Panc1 (cell line): ENCODE data around the gene PRKCA. TPM values are rescaled to one million over a fixed set of nuclear protein-coding genes. Genes with fewer than 3 reads are reported as not detected.

ENCODE experiments used
- ATAC-seq: fragments of 200-7000 bp; cut with Tn5 transposase; 2 replicates; pipeline ENCODE4 v1.9.1; 2020; ENCODE audit warnings: mild to moderate bottlenecking, moderate library complexity
- BruUV-seq: library from RNA; stranded (reverse); fragments of 400-500 nt; replicated peaks from 2 replicates; lab custom pipeline; 2021; lab: Mats Ljungman, UMichigan
- CTCF ChIA-PET: fragments of 300-600 bp; sonication (Branson Sonifier 250); formaldehyde crosslinking; loops from one replicate; lab custom pipeline; 2022; ENCODE audit warnings: antibody characterized with exemption; lab: Charles Lee
- POLR2A ChIA-PET: fragments of 300-600 bp; sonication (Branson Sonifier 250); formaldehyde crosslinking; loops from one replicate; lab custom pipeline; 2022; ENCODE audit warnings: antibody characterized with exemption; lab: Charles Lee
- DNase-seq: peaks from one replicate; pipeline ENCODE4 v3.0.0-alpha.2; 2010; ENCODE audit warnings: low read depth, low spot score
- H3K27ac ChIP-seq: 2 replicates; pipeline ENCODE4 v1.5.1; 2011; ENCODE audit warnings: mild to moderate bottlenecking, low read length, inconsistent platforms
- H3K27me3 ChIP-seq: fragments of 200-500 bp; sonication (Bioruptor generic); 2 replicates; pipeline ENCODE4 v1.6.0; 2014; ENCODE audit warnings: low read length, inconsistent platforms; ENCODE audit not compliant: control insufficient read depth, insufficient read depth
- H3K36me3 ChIP-seq: fragments of 200-500 bp; sonication (Bioruptor generic); 2 replicates; pipeline ENCODE4 v1.5.1; 2014; ENCODE audit warnings: inconsistent platforms, mild to moderate bottlenecking, low read length, moderate library complexity; ENCODE audit not compliant: control insufficient read depth, insufficient read depth
- H3K4me1 ChIP-seq: 2 replicates; pipeline ENCODE4 v1.5.1; 2011; ENCODE audit warnings: inconsistent platforms, mild to moderate bottlenecking, low read length, moderate library complexity; ENCODE audit not compliant: control insufficient read depth, insufficient read depth
- H3K4me3 ChIP-seq, 2 experiments: 2 replicates each; pipeline ENCODE4 v1.5.1; 2011 to 2012; ENCODE audit warnings: low read depth in 2 of 2, low read length in 2 of 2, mild to moderate bottlenecking in 2 of 2, inconsistent platforms in 1 of 2, moderate library complexity in 1 of 2
- H3K9me3 ChIP-seq: fragments of 200-500 bp; sonication (Bioruptor generic); 2 replicates; pipeline ENCODE4 v1.5.1; 2014; ENCODE audit warnings: low read depth, mild to moderate bottlenecking, inconsistent platforms, low read length, moderate library complexity; ENCODE audit not compliant: control insufficient read depth, insufficient read depth
- POLR2AphosphoS5 ChIP-seq: IDR thresholded peaks from 2 replicates; pipeline ENCODE4 v1.6.1; 2012; ENCODE audit warnings: mild to moderate bottlenecking, low read depth, low read length, moderate library complexity
- SIN3A ChIP-seq: IDR thresholded peaks from 2 replicates; pipeline ENCODE4 v1.6.1; 2012; ENCODE audit warnings: low read depth, mild to moderate bottlenecking, low read length, moderate library complexity, borderline replicate concordance; ENCODE audit not compliant: insufficient read depth
- TCF7L2 ChIP-seq: IDR thresholded peaks from 2 replicates; pipeline ENCODE4 v1.6.1; 2011; ENCODE audit warnings: mild to moderate bottlenecking, low read depth, low read length, inconsistent platforms
- in situ Hi-C: cut with HindIII; loops from 2 replicates; pipeline ENCODE4 v1.10.0; 2016; ENCODE audit warnings: low sequenced_read_pairs, low pct_unique_long_range_greater_than_20kb
- intact Hi-C: fragments of 100-400 bp; cut with micrococcal nuclease; formaldehyde crosslinking; loops from one replicate; pipeline ENCODE4 v1.10.0; 2022; ENCODE audit not compliant: unreplicated experiment
- total RNA-seq: library from RNA; stranded (reverse); gene quantifications from one replicate; pipeline ENCODE4 v1.2.1, GENCODE V29; 2021; ENCODE audit not compliant: unreplicated experiment
- TF ChIP-seq, protein P1 (sequence below), 2 experiments: IDR thresholded peaks; 2 replicates each; pipeline ENCODE4 v1.6.1; 2011 to 2012; ENCODE audit warnings: low read depth in 2 of 2, control low read depth in 1 of 2, low read length in 1 of 2, mild to moderate bottlenecking in 1 of 2, moderate library complexity in 1 of 2; ENCODE audit not compliant: insufficient read depth in 1 of 2
- TF ChIP-seq, protein P2 (sequence below): fragments of 450-650 bp; IDR thresholded peaks from 2 replicates; pipeline ENCODE4 v1.5.1; 2017; ENCODE audit warnings: mild to moderate bottlenecking

The PRKCA gene
- total RNA-seq, 1 experiment from 2014 or later: 53.0 TPM

DNA sequence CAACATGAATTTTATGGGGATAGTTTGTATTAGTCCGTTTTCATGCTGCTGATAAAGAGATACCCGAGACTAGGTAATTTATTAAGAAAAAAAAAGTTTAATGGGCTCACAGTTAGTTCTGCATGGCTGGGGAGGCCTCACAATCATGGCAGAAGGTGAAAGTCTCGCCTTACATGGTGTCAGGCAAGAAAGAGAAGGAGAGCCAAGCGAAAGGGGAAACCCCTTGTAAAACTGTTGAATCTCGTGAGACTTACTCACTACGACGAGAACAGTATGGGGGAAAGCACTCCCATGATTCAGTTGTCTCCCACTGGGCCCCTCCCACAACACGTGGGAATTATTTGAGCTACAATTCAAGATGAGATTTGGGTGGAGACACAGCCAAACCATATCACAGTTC, 181.5 kb downstream of the PRKCA start:
- TF ChIP-seq POLR2AphosphoS5 (no peak), SIN3A (no peak), TCF7L2 (no peak)
- TF ChIP-seq, protein P1, sequence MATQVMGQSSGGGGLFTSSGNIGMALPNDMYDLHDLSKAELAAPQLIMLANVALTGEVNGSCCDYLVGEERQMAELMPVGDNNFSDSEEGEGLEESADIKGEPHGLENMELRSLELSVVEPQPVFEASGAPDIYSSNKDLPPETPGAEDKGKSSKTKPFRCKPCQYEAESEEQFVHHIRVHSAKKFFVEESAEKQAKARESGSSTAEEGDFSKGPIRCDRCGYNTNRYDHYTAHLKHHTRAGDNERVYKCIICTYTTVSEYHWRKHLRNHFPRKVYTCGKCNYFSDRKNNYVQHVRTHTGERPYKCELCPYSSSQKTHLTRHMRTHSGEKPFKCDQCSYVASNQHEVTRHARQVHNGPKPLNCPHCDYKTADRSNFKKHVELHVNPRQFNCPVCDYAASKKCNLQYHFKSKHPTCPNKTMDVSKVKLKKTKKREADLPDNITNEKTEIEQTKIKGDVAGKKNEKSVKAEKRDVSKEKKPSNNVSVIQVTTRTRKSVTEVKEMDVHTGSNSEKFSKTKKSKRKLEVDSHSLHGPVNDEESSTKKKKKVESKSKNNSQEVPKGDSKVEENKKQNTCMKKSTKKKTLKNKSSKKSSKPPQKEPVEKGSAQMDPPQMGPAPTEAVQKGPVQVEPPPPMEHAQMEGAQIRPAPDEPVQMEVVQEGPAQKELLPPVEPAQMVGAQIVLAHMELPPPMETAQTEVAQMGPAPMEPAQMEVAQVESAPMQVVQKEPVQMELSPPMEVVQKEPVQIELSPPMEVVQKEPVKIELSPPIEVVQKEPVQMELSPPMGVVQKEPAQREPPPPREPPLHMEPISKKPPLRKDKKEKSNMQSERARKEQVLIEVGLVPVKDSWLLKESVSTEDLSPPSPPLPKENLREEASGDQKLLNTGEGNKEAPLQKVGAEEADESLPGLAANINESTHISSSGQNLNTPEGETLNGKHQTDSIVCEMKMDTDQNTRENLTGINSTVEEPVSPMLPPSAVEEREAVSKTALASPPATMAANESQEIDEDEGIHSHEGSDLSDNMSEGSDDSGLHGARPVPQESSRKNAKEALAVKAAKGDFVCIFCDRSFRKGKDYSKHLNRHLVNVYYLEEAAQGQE (IDR thresholded peaks at IDR 0.05; ENCODE audit: insufficient read depth in 1 of 2, low read depth in 2 of 2, low read length in 1 of 2): no peak
- TF ChIP-seq, protein P2, sequence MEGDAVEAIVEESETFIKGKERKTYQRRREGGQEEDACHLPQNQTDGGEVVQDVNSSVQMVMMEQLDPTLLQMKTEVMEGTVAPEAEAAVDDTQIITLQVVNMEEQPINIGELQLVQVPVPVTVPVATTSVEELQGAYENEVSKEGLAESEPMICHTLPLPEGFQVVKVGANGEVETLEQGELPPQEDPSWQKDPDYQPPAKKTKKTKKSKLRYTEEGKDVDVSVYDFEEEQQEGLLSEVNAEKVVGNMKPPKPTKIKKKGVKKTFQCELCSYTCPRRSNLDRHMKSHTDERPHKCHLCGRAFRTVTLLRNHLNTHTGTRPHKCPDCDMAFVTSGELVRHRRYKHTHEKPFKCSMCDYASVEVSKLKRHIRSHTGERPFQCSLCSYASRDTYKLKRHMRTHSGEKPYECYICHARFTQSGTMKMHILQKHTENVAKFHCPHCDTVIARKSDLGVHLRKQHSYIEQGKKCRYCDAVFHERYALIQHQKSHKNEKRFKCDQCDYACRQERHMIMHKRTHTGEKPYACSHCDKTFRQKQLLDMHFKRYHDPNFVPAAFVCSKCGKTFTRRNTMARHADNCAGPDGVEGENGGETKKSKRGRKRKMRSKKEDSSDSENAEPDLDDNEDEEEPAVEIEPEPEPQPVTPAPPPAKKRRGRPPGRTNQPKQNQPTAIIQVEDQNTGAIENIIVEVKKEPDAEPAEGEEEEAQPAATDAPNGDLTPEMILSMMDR: no peak
- ChIA-PET CTCF (no interaction called here), POLR2A (interaction anchor here (0.6 kb wide), 1 partner anchor 85 kb away, joined by 4 read pairs; no protein-coding TSS in a partner anchor)
- ATAC-seq: no peak
- Histone ChIP-seq H3K9me3 (no peaks in the 10 kb centered on the region), H3K36me3 (no peaks in the 10 kb centered on the region; the same call in 1 of the 2 replicates), H3K27ac (no peak overlapping the region), H3K4me3 (no peak overlapping the region), H3K4me1 (peaks cover 5% of the 10 kb centered on the region; the same call in 1 of the 2 replicates), H3K27me3 (no peaks in the 10 kb centered on the region)
- intact Hi-C loops (no loop called here), in situ Hi-C loops (no loop called here)
- no TSS peak for BruUV-seq
- DNase-seq: no peak

DNA sequence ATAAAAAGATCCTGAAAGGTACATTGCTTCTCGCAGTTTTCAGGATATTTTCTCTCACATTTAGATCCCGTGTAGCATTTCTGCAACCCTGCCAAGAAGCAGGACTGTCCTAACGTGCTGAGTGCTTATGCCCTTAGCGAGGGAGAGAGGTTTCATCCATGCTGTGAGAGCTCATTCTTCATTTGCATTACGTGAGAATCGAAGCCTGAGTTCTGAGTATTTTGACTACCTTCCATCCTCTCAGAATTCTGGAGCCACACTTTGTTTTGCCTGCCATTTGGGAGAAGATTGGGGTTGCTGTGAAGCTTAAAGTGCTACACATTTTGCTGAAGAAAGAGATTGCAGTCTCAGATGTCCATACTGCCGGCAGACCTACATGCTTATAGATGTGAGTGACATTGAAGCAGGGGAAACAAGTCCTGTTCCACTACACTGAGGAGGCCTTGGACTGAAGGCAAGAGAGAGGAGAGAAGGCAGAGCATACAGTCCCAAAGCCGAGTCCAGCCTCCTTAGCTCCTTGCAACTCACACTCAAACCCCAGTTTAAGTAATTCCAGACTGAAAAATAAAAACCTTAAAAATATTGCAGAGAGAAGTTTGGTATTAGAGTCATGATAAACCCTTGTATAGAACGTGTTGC, 183.0 kb downstream of the PRKCA start:
- Histone ChIP-seq H3K9me3 (no peaks in the 10 kb centered on the region), H3K4me1 (peaks cover 5% of the 10 kb centered on the region; the same call in 1 of the 2 replicates), H3K27me3 (no peaks in the 10 kb centered on the region), H3K36me3 (no peaks in the 10 kb centered on the region; the same call in 1 of the 2 replicates), H3K27ac (peak overlapping the region; percentile 23; the same call in 1 of the 2 replicates), H3K4me3 (no peak overlapping the region)
- CTCF ChIA-PET: no interaction called here
- no TSS peak for BruUV-seq
- POLR2A ChIA-PET: no interaction called here
- TF ChIP-seq, protein P1 (IDR thresholded peaks at IDR 0.05; ENCODE audit: insufficient read depth in 1 of 2, low read depth in 2 of 2, low read length in 1 of 2): no peak
- TF ChIP-seq POLR2AphosphoS5: no peak
- TF ChIP-seq, protein P2: no peak
- no peak for TF ChIP-seq SIN3A
- no peak for TF ChIP-seq TCF7L2
- in situ Hi-C loops (no loop called here), intact Hi-C loops (no loop called here)
- ATAC-seq (peak; percentile 51; the same call in 1 of the 2 replicates), DNase-seq (no peak)
